IMR-90 (cell line): ENCODE results near the gene SUGCT. TPM values are rescaled to one million over a fixed set of nuclear protein-coding genes. Genes with fewer than 3 reads are reported as not detected.

ENCODE experiments used
- ATAC-seq: fragments of 200-7000 bp; cut with Tn5 transposase; 2 replicates; pipeline ENCODE4 v1.9.1; 2020; ENCODE audit warnings: low read depth, mild to moderate bottlenecking, moderate library complexity
- BruUV-seq: library from RNA; stranded (reverse); fragments of 400-500 nt; replicated peaks from 2 replicates; lab custom pipeline; 2021; lab: Mats Ljungman, UMichigan
- CTCF ChIA-PET: fragments of 300-600 bp; formaldehyde crosslinking; extraction: SDS; loops from one replicate; lab custom pipeline; 2021; ENCODE audit warnings: antibody characterized with exemption; lab: Yijun Ruan, JAX
- POLR2A ChIA-PET: fragments of 300-600 bp; sonication (Branson Sonifier 250); formaldehyde crosslinking; loops from one replicate; lab custom pipeline; 2022; ENCODE audit warnings: antibody characterized with exemption; ENCODE audit not compliant: unreplicated experiment; lab: Charles Lee
- DNase-seq: peaks from one replicate; pipeline ENCODE4 v3.0.0; 2013
- H2AFZ ChIP-seq: replicated peaks from 2 replicates; pipeline ENCODE3; 2013; ENCODE audit warnings: low read length, mild to moderate bottlenecking; ENCODE audit not compliant: poor library complexity
- H2AK5ac ChIP-seq: 2 replicates; pipeline ENCODE4 v1.6.1; 2013; ENCODE audit warnings: low read depth, low read length, inconsistent platforms
- H2AK9ac ChIP-seq: replicated peaks from 2 replicates; pipeline ENCODE3; 2013; ENCODE audit warnings: mild to moderate bottlenecking, low read depth, low read length, moderate library complexity; ENCODE audit not compliant: poor library complexity
- H2BK120ac ChIP-seq: 2 replicates; pipeline ENCODE4 v1.6.1; 2013; ENCODE audit warnings: low read depth, low read length, inconsistent platforms
- H2BK15ac ChIP-seq: 3 replicates; pipeline ENCODE4 v1.6.1; 2013; ENCODE audit warnings: low read depth, low read length, inconsistent platforms
- H2BK20ac ChIP-seq: 2 replicates; pipeline ENCODE4 v1.6.1; 2013; ENCODE audit warnings: low read depth, mild to moderate bottlenecking, inconsistent platforms, low read length, moderate library complexity
- H2BK5ac ChIP-seq: 2 replicates; pipeline ENCODE4 v1.6.1; 2013; ENCODE audit warnings: mild to moderate bottlenecking, low read depth, low read length, inconsistent platforms; ENCODE audit not compliant: poor library complexity, severe bottlenecking
- H3K14ac ChIP-seq: replicated peaks from 2 replicates; pipeline ENCODE4 v1.6.1; 2013; ENCODE audit warnings: low read depth, low read length, inconsistent platforms
- H3K18ac ChIP-seq: 2 replicates; pipeline ENCODE4 v1.6.1; 2013; ENCODE audit warnings: low read depth, low read length, control low read depth
- H3K23ac ChIP-seq: 2 replicates; pipeline ENCODE4 v1.6.1; 2013; ENCODE audit warnings: low read depth, low read length, inconsistent platforms
- H3K27ac ChIP-seq: 2 replicates; pipeline ENCODE4 v1.5.1; 2013; ENCODE audit warnings: mild to moderate bottlenecking, control low read depth, low read length; ENCODE audit not compliant: insufficient read depth
- H3K27me3 ChIP-seq: 2 replicates; pipeline ENCODE4 v1.6.1; 2013; ENCODE audit warnings: low read length; ENCODE audit not compliant: control insufficient read depth, insufficient read depth
- H3K36me3 ChIP-seq: 2 replicates; pipeline ENCODE4 v1.6.1; 2013; ENCODE audit warnings: low read length, mixed read lengths; ENCODE audit not compliant: control insufficient read depth, insufficient read depth
- H3K4ac ChIP-seq: 2 replicates; pipeline ENCODE4 v1.6.1; 2013; ENCODE audit warnings: low read depth, low read length, inconsistent platforms
- H3K4me1 ChIP-seq: 2 replicates; pipeline ENCODE4 v1.6.1; 2013; ENCODE audit warnings: low read length, mixed read lengths; ENCODE audit not compliant: control insufficient read depth, insufficient read depth
- H3K4me2 ChIP-seq: 2 replicates; pipeline ENCODE4 v1.6.1; 2013; ENCODE audit warnings: low read depth, mild to moderate bottlenecking, control low read depth, low read length, moderate library complexity
- H3K4me3 ChIP-seq: 2 replicates; pipeline ENCODE4 v1.5.1; 2013; ENCODE audit warnings: low read depth, mild to moderate bottlenecking, control low read depth, low read length, moderate library complexity; ENCODE audit not compliant: insufficient read depth
- H3K56ac ChIP-seq: 2 replicates; pipeline ENCODE4 v1.6.1; 2013; ENCODE audit warnings: low read length, inconsistent platforms; ENCODE audit not compliant: insufficient read depth; ENCODE audit errors: extremely low read depth
- H3K79me1 ChIP-seq, 2 experiments: 2 replicates each; pipeline ENCODE4 v1.6.1; 2013; ENCODE audit warnings: low read length in 2 of 2, inconsistent platforms in 1 of 2, low read depth in 1 of 2
- H3K9ac ChIP-seq: 2 replicates; pipeline ENCODE4 v1.6.1; 2013; ENCODE audit warnings: low read depth, low read length, control low read depth
- H3K9me1 ChIP-seq: 2 replicates; pipeline ENCODE4 v1.6.1; 2013; ENCODE audit warnings: low read length, inconsistent platforms; ENCODE audit not compliant: insufficient read depth
- H3K9me3 ChIP-seq: 2 replicates; pipeline ENCODE4 v1.6.1; 2013; ENCODE audit warnings: low read length; ENCODE audit not compliant: control insufficient read depth, insufficient read depth
- H4K20me1 ChIP-seq: 2 replicates; pipeline ENCODE4 v1.6.1; 2013; ENCODE audit warnings: low read length, inconsistent platforms; ENCODE audit not compliant: insufficient read depth
- H4K5ac ChIP-seq: 2 replicates; pipeline ENCODE4 v1.6.1; 2013; ENCODE audit warnings: mild to moderate bottlenecking, low read depth, low read length, control low read depth
- H4K8ac ChIP-seq, 2 experiments: 2 replicates each; pipeline ENCODE4 v1.6.1; 2013; ENCODE audit warnings: low read depth in 2 of 2, low read length in 2 of 2, control low read depth in 1 of 2, inconsistent platforms in 1 of 2
- H4K91ac ChIP-seq: 2 replicates; pipeline ENCODE4 v1.6.1; 2013; ENCODE audit warnings: low read depth, low read length, inconsistent platforms; ENCODE audit not compliant: insufficient read depth
- MAFK ChIP-seq: IDR thresholded peaks from 2 replicates; pipeline ENCODE4 v1.6.1; 2012; ENCODE audit warnings: low read depth, low read length, improper control_type of control experiment
- MXI1 ChIP-seq: IDR thresholded peaks from 2 replicates; pipeline ENCODE4 v1.6.1; 2012; ENCODE audit warnings: low read depth, mild to moderate bottlenecking, low read length, moderate library complexity, borderline replicate concordance
- RAD21 ChIP-seq: IDR thresholded peaks from 2 replicates; pipeline ENCODE4 v1.6.1; 2012; ENCODE audit warnings: low read length, improper control_type of control experiment
- RCOR1 ChIP-seq: IDR thresholded peaks from 2 replicates; pipeline ENCODE4 v1.6.1; 2012; ENCODE audit warnings: mild to moderate bottlenecking, low read length, improper control_type of control experiment; ENCODE audit not compliant: insufficient replicate concordance
- SMC3 ChIP-seq: fragments of 150-350 bp; IDR thresholded peaks from 2 replicates; pipeline ENCODE4 v1.6.1; 2016; ENCODE audit warnings: low read depth, mild to moderate bottlenecking, antibody characterized with exemption, low read length, moderate library complexity
- WGBS, 2 experiments: methylation state at CpG; one replicate each; pipeline versions ENCODE4 v1.1.5 to v1.1.7; 2013; ENCODE audit warnings: missing lambda C conversion rate in 2 of 2; ENCODE audit not compliant: insufficient read length in 1 of 2; ENCODE audit errors: extremely low coverage in 2 of 2; 5-methylcytosine and 5-hydroxymethylcytosine counted together
- dilution Hi-C: fragments of 300-500 bp; cut with HindIII; formaldehyde crosslinking; loops from one replicate; pipeline ENCODE4 v1.14.3; 2018; ENCODE audit warnings: low sequenced_read_pairs; ENCODE audit not compliant: unreplicated experiment
- in situ Hi-C: fragments of 300-500 bp; cut with MboI; formaldehyde crosslinking; loops from 3 replicates; pipeline ENCODE4 v1.14.3; 2019; ENCODE audit warnings: low sequenced_read_pairs, inconsistent platforms, mixed read lengths
- intact Hi-C: fragments of 100-400 bp; cut with micrococcal nuclease; formaldehyde crosslinking; loops from 2 replicates; pipeline ENCODE4 v1.10.0; 2022
- polyA plus RNA-seq, 3 experiments: library from polyadenylated mRNA; depleted of rRNA; stranded (reverse); fragments of >200 nt; gene quantifications; 2 replicates each; pipeline ENCODE4 v1.2.3, GENCODE V29; 2012; ENCODE audit warnings: low replicate concordance in 1 of 3
- total RNA-seq: library from RNA; depleted of rRNA; stranded (reverse); fragments of >200 nt; gene quantifications from 2 replicates; pipeline ENCODE4 v1.2.3, GENCODE V29; 2012
- TF ChIP-seq, protein P1 (sequence below): fragments of 150-350 bp; IDR thresholded peaks from 2 replicates; pipeline ENCODE4 v1.6.1; 2016; ENCODE audit warnings: low read depth, mild to moderate bottlenecking, low read length, moderate library complexity, borderline replicate concordance

Gene SUGCT
- total and polyA plus RNA-seq, 2 of the 4 experiments (the other 2 are of a cell fraction): 5.9 to 8.3 TPM

DNA sequence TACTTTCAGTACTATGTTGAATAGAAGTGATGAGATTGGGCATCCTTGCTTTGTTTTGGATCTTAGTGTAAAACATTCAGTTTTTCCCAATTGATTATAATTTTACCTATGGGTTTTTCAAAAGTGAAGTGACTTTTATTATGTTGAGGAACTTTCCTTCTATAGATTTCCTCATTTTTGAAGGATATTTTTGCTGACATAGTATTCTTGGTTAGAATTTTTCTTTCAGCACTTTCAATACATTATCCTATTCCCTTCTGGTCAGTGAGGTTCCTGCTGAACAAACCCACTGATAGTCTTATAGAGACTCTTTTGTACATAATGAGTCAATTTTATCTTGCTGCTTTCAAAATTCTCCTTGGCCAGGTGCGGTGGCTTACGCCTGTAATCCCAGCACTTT lies 297.2 kb downstream of the SUGCT start:
- no peak overlapping the region for H2BK20ac ChIP-seq
- H3K4ac ChIP-seq: no peak overlapping the region
- no peak overlapping the region for H2BK120ac ChIP-seq
- no peaks in the 10 kb centered on the region for H3K27me3 ChIP-seq
- H2AK9ac ChIP-seq: no peak overlapping the region
- H3K9me3 ChIP-seq: peaks cover 2% of the 10 kb centered on the region
- H4K20me1 ChIP-seq: no peaks in the 10 kb centered on the region
- H3K9ac ChIP-seq: no peak overlapping the region
- no peaks in the 10 kb centered on the region for H3K36me3 ChIP-seq
- no peak overlapping the region for H3K4me2 ChIP-seq
- no peaks in the 10 kb centered on the region for H3K4me1 ChIP-seq
- H2BK15ac ChIP-seq: no peak overlapping the region
- H2AK5ac ChIP-seq: no peak overlapping the region
- WGBS, 2 experiments: no CpG with 5 or more reads among the region's 2 CpGs
- H3K23ac ChIP-seq: no peak overlapping the region
- no peak overlapping the region for H4K5ac ChIP-seq
- H3K27ac ChIP-seq: no peak overlapping the region
- in situ Hi-C loops (no loop called here), intact Hi-C loops (no loop called here), dilution Hi-C loops (no loop called here)
- no peak overlapping the region for H4K91ac ChIP-seq
- H3K56ac ChIP-seq: no peak overlapping the region
- no peaks in the 10 kb centered on the region for H3K79me1 ChIP-seq
- no TSS peak for BruUV-seq
- H3K4me3 ChIP-seq: no peak overlapping the region
- H3K9me1 ChIP-seq: no peaks in the 10 kb centered on the region
- H3K14ac ChIP-seq: no peak overlapping the region
- CTCF ChIA-PET: no interaction called here
- DNase-seq (no peak), ATAC-seq (no peak)
- no peak overlapping the region for H2BK5ac ChIP-seq
- no peak overlapping the region for H2AFZ ChIP-seq
- no peak for TF ChIP-seq RAD21
- TF ChIP-seq MXI1: no peak
- peak; percentile 72 for TF ChIP-seq MAFK
- no peak for TF ChIP-seq SMC3
- TF ChIP-seq RCOR1: no peak
- TF ChIP-seq, protein P1, sequence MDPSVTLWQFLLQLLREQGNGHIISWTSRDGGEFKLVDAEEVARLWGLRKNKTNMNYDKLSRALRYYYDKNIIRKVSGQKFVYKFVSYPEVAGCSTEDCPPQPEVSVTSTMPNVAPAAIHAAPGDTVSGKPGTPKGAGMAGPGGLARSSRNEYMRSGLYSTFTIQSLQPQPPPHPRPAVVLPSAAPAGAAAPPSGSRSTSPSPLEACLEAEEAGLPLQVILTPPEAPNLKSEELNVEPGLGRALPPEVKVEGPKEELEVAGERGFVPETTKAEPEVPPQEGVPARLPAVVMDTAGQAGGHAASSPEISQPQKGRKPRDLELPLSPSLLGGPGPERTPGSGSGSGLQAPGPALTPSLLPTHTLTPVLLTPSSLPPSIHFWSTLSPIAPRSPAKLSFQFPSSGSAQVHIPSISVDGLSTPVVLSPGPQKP: no peak
- H4K8ac ChIP-seq: no peak overlapping the region
- POLR2A ChIA-PET: no interaction called here
- H3K18ac ChIP-seq: no peak overlapping the region
